Uterus (tissue), 4 donors: ENCODE data around the gene KHDC3L. TPM values are rescaled to one million over a fixed set of nuclear protein-coding genes. Genes with fewer than 3 reads are reported as not detected.

Source experiments
- DNase-seq, 2 donors: peaks; one replicate each; pipeline ENCODE4 v3.0.0-alpha.2; 2019 to 2020
- H3K27ac ChIP-seq, 2 donors: fragments of 200-600 bp; sonication (generic); 1 replicate in 1 of 2; 2 replicates in 1 of 2; pipeline ENCODE4 v1.5.1; 2016 to 2018
- H3K27me3 ChIP-seq, 2 donors: fragments of 200-600 bp; sonication (generic); one replicate each; pipeline ENCODE4 v1.5.1; 2018 to 2019; ENCODE audit warnings: control low read depth in 1 of 2
- H3K36me3 ChIP-seq, 2 donors: fragments of 200-600 bp; sonication (generic); one replicate each; pipeline ENCODE4 v1.5.1; 2019; ENCODE audit warnings: control low read depth in 1 of 2
- H3K4me1 ChIP-seq, 2 donors: fragments of 200-600 bp; sonication (generic); one replicate each; pipeline ENCODE4 v1.5.1; 2018 to 2019; ENCODE audit warnings: control low read depth in 1 of 2
- H3K4me3 ChIP-seq, 2 donors: fragments of 200-600 bp; sonication (generic); 1 replicate in 1 of 2; 2 replicates in 1 of 2; pipeline ENCODE4 v1.5.1; 2018 to 2019; ENCODE audit warnings: mild to moderate bottlenecking in 1 of 2
- H3K9me3 ChIP-seq, 2 donors: fragments of 200-600 bp; sonication (generic); one replicate each; pipeline ENCODE4 v1.5.1; 2019; ENCODE audit warnings: control low read depth in 1 of 2
- POLR2A ChIP-seq, 2 donors: fragments of 450-650 bp; IDR thresholded peaks; one replicate each; pipeline ENCODE4 v1.6.1; 2016; ENCODE audit warnings: antibody characterized with exemption in 2 of 2, mild to moderate bottlenecking in 1 of 2, moderate library complexity in 1 of 2
- intact Hi-C: fragments of 100-400 bp; cut with DNase I; formaldehyde crosslinking; loops from one replicate; pipeline ENCODE4 v1.15.1; 2023; ENCODE audit warnings: low total_unique reads
- total RNA-seq, 4 donors: library from RNA; depleted of rRNA in 3 of 4; stranded (reverse); fragments of >200 nt in 3 of 4; gene quantifications; one replicate each; pipeline versions ENCODE4 v1.1.0 to v1.2.4, GENCODE V29; 2014 to 2023
- TF ChIP-seq, protein P1 (sequence below), 4 experiments: fragments of 200-600 bp in 2 of 4; fragments of 450-650 bp in 2 of 4; sonication (generic) in 2 of 4; IDR thresholded peaks; one replicate each; pipeline ENCODE4 v1.5.1; 2016 to 2019; ENCODE audit warnings: antibody characterized with exemption in 4 of 4, mild to moderate bottlenecking in 2 of 4, moderate library complexity in 1 of 4
- donor health status: DM: yes; HTN: yes; CAD: no.

The KHDC3L gene
- total RNA-seq, 4 donors from 2014 or later = 0.28 TPM; not detected in 3

DNA sequence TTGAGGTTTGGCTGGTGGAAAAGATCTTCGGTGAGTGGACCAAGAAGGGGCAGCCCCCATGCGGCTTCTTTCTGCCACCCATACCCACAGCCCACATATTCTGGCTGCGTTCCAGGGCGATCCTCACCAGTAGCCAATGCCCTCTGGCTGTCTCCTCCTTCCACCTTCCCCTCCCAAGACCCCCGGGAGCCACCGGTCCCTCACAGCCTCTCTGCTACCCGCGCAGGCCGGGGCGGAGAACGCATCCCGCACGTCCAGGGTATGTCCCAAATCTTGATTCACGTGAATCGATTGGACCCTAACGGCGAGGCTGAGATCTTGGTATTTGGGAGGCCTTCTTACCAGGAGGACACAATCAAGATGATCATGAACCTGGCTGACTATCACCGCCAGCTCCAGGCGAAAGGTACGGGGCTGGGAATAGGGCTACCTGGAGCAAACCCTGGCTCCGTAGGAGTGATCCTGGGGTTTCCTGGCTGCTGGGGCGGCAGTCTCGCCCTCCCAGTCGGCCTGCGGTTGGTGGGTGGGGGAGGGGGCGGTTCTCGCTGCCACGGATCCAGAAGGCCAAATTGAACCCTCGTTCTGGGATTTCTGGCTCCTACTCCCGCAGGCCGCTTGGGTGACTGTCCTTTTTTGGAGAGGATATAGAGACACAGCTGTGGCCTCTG, 545 bp downstream of the KHDC3L start:
- no peaks in the 10 kb centered on the region for H3K4me1 ChIP-seq
- intact Hi-C loops = no loop called here
- H3K9me3 ChIP-seq = no peaks in the 10 kb centered on the region
- no peak overlapping the region for H3K4me3 ChIP-seq
- H3K27me3 ChIP-seq = no peaks in the 10 kb centered on the region
- H3K27ac ChIP-seq = no peak overlapping the region
- TF ChIP-seq, protein P1, sequence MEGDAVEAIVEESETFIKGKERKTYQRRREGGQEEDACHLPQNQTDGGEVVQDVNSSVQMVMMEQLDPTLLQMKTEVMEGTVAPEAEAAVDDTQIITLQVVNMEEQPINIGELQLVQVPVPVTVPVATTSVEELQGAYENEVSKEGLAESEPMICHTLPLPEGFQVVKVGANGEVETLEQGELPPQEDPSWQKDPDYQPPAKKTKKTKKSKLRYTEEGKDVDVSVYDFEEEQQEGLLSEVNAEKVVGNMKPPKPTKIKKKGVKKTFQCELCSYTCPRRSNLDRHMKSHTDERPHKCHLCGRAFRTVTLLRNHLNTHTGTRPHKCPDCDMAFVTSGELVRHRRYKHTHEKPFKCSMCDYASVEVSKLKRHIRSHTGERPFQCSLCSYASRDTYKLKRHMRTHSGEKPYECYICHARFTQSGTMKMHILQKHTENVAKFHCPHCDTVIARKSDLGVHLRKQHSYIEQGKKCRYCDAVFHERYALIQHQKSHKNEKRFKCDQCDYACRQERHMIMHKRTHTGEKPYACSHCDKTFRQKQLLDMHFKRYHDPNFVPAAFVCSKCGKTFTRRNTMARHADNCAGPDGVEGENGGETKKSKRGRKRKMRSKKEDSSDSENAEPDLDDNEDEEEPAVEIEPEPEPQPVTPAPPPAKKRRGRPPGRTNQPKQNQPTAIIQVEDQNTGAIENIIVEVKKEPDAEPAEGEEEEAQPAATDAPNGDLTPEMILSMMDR (IDR thresholded peaks at IDR 0.05) = no peak
- TF ChIP-seq POLR2A (IDR thresholded peaks at IDR 0.05) = no peak
- no peak for DNase-seq
- H3K36me3 ChIP-seq = no peaks in the 10 kb centered on the region

DNA sequence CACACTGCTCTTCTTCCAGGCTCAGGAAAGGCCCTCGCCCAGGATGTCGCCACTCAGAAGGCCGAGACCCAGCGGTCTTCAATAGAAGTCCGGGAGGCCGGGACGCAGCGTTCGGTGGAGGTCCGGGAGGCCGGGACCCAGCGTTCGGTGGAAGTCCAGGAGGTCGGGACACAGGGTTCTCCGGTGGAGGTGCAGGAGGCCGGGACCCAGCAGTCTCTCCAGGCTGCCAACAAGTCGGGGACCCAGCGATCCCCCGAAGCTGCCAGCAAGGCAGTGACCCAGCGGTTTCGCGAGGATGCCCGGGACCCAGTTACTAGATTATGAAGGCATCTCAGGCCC, 1.0 kb downstream of the KHDC3L start:
- TF ChIP-seq POLR2A (IDR thresholded peaks at IDR 0.05) = no peak
- TF ChIP-seq, protein P1 (IDR thresholded peaks at IDR 0.05) = no peak
- H3K4me3 ChIP-seq = no peak overlapping the region
- H3K9me3 ChIP-seq = no peaks in the 10 kb centered on the region
- no peaks in the 10 kb centered on the region for H3K36me3 ChIP-seq
- intact Hi-C loops = no loop called here
- no peaks in the 10 kb centered on the region for H3K4me1 ChIP-seq
- H3K27me3 ChIP-seq = no peaks in the 10 kb centered on the region
- no peak for DNase-seq
- H3K27ac ChIP-seq = no peak overlapping the region

DNA sequence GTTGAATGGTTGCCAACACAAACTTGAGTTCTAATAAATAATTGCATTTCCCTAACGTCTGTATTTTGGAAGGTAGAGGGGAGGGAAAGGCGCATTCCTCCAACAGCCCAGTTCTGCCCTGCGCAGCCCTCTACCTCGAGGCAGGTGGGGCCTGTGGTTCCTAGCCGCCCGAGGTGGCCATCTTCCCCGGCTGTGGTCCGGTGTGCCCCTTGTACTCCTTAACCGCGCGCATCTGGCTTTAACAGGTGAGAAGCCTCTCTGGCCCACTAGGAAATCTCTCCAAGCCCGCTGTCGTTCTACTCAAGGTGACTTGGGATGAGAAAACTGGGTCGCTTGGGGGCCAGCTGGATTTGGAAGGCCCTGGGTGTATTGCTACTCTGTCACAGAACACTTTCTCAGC, 1.7 kb downstream of the KHDC3L start:
- Histone ChIP-seq H3K9me3 (no peaks in the 10 kb centered on the region), H3K4me1 (no peaks in the 10 kb centered on the region), H3K27me3 (no peaks in the 10 kb centered on the region), H3K36me3 (no peaks in the 10 kb centered on the region), H3K27ac (no peak overlapping the region), H3K4me3 (no peak overlapping the region)
- TF ChIP-seq, protein P1 (IDR thresholded peaks at IDR 0.05) = no peak
- no peak for TF ChIP-seq POLR2A (IDR thresholded peaks at IDR 0.05)
- intact Hi-C loops = no loop called here
- no peak for DNase-seq

DNA sequence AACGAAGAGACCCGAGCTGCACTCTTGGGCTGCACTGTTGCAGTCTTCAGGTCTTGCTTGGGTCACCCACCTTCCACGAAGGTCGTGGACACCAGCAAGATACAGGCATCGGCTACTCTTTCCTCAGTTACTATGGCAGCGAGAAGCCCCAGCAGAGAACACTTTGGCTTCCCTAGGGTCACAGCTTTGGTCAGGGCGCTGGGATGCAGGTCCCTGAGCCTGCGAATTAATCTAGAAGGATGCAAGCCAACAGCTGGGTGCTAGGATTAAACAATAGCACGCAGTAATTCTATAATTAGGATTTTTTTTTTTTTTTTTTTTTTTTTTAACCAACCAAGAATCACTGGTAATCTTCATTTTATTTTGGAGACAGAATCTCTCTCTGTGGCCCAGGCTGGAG, 2.1 kb downstream of the KHDC3L start:
- Histone ChIP-seq H3K4me3 (no peak overlapping the region), H3K36me3 (no peaks in the 10 kb centered on the region), H3K27ac (no peak overlapping the region), H3K4me1 (no peaks in the 10 kb centered on the region), H3K9me3 (no peaks in the 10 kb centered on the region), H3K27me3 (no peaks in the 10 kb centered on the region)
- intact Hi-C loops = no loop called here
- no peak for DNase-seq
- TF ChIP-seq, protein P1 (IDR thresholded peaks at IDR 0.05) = no peak
- no peak for TF ChIP-seq POLR2A (IDR thresholded peaks at IDR 0.05)

DNA sequence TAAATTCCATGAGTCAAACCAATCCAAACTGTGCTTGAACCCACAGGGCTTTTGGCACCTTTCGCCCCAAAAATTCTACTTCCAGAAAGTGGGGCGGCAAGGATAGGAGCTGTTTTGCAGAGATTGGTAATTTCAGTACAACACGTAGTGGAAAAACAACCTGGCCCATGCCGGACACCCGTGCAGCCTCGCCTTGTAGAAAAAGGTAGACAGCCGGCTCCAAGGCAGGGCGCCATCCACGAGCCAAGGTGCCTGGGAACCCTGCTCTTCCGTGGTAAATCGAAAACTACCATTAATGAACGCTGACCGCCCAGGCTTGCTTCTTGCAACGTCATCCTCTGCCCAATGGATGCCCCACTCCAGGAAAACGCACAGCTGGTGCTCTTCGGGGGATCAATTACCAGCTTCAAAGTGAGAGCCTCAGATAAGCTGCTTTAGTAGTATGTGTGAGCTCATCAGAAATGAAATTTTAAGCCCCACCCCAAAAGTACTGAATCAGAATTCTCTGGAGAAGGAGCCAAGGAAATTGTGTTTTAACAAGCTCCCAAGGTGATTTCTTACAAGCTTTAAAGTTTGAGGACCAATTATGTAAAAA, 5.4 kb downstream of the KHDC3L start:
- Histone ChIP-seq H3K27me3 (no peaks in the 10 kb centered on the region), H3K27ac (no peak overlapping the region), H3K4me1 (no peaks in the 10 kb centered on the region), H3K4me3 (no peak overlapping the region), H3K36me3 (no peaks in the 10 kb centered on the region), H3K9me3 (no peaks in the 10 kb centered on the region)
- intact Hi-C loops = no loop called here
- no peak for TF ChIP-seq POLR2A (IDR thresholded peaks at IDR 0.05)
- TF ChIP-seq, protein P1 (IDR thresholded peaks at IDR 0.05) = no peak
- DNase-seq = no peak
